Femur (tissue), 1 donor: Measurements from ENCODE around the gene SMCO3.

Source experiments
- DNase-seq: peaks from one replicate; pipeline ENCODE4 v3.0.0-alpha.2; 2017

Gene SMCO3

DNA sequence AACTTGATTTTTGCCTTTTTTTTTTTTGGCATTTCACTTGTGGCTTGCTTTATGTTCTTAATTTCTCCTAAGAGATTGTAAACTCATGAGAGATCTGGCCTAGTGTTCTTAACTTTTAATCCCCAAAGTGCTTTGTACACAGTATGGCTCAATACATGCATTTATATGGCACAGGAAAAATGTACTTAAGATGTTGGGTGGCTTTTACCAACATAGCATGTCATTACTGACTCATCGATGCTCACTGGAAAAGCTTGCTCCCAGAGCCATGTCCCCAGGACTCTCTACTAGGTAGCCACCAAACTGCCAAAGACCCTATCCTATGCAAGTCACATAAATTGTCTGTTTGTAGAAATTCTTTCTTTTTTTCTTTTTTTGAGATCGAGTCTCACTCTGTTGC is 13.1 kb upstream of the SMCO3 start:
- no peak for DNase-seq

DNA sequence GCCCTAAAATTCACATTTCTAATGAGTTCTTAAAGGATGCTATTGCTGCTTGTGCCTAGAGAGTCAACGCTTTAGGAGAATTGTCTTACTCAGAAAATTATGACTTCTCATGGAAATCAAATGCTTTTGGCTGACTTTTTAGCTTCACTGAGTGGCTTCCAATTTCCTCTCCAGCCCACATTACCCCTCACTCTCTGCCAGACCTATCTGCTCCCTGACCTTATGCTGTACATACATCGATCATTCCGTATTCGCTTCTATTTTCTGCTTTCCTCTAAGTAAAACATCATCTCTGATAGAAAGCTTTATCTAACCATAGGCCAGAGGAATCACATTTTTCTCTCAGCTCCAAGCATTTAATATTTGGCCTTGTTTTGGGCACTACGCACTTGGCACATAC is 12.5 kb upstream of the SMCO3 start:
- DNase-seq, result no peak

DNA sequence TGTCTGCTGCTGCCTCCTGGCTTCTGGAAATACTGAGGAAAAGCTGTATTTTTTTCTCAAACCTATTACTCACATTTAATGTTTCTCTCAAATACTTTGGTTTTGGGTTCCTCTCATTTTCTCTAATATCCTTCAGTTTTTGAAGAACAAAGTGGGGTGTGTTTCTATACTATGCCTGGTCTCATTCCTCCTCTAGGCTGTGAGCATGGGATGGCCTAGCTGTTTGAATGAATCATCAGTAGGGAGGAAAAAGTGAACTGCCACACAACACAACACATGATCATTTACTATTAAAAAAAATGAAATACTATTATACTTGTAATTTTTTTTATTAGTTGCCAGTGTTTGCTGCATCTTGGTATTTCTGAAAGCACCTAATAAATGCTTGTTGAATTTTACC is 11.3 kb upstream of the SMCO3 start:
- no peak for DNase-seq

DNA sequence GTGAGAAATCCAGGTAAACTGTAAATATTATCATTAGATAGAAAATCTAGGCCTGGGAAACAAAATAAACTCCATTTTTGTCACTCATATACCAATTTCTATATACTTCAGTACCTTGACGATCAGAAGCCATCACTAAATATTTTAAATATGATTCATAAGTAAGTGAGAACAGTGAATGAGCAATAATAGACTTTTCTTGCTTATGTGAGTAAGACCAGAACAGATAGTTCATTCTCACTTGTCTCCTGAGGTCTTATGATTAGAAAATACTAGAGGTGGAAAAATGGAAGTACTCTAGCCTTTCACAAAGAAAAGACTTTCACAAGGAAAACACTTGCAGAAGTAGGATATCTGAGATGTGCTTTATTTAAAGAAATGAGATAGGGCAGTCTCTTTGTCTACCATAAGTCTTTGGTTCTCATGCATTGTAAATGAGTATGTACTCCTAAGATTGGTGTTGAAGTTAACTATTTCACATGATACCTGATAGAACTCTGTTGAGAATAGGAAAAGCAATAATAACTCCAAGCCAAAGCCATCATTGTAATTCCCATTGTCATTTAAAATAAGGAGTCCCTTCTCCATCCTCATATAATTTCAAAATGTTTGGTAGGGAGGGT is 10.1 kb upstream of the SMCO3 start:
- DNase-seq, result no peak

GRCh38 chr12:14811486-14811885 is 2.5 kb downstream of the SMCO3 start:
- no peak for DNase-seq

DNA sequence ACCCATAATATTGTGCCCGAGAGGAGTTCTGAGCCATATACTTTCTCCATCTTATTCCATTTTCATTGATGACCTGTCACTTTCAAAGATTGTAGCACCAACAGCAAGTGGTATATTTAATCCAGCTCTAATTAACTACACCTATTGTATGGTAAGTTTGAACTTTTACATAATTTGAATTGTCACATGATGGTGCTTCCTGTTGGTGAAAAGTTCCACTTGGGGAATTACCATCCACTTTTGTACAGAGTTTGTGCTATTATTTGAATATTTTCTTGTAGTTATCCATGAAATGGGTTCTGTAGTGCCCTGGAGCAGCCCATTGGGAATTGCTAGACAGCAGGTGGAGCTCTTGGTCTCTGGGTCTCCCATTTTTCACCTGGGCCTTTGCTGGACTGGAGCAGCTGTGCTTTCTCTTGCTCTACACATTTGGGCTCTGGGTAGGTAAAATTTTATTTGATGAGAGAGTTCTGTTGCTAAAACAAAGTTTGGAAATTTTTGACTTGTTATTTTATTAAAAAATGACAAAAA is 3.0 kb downstream of the SMCO3 start:
- DNase-seq, result no peak

DNA sequence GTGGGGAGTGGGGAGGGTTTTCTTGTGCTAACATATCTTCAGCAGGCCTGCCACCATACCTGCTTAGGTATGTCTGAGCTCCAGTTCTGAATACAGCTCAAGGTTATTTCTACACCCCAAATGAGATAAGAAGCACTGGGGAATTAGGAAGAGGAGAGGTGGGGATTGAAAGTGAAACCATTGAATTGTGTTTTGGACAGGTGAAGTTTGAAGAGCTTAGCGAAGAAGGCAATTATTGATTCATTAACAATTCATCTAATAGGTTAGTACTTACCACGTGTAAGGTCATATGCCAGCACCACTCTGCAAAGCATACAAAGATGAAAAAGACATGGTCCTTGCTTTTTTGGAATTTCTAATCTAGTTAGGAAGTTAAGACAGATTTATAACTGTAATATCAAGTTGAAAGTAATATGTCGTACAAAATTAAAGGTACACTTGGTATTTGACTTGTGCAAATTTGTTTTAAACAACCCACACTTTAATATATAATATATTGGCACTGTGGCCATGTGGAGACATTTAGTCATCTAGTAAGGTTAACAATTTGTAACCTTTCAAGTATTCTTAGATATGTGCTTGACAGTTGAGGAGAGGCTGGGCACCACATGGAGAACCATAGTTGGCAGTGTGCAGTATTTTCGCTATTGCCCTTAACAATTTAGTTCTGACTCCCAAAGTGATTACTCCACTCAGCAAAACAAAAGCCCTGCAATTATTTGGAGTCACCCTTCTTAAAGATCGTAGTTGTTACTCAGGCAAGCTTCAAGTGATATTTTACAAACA is 3.6 kb downstream of the SMCO3 start:
- DNase-seq, result no peak

- no peak for DNase-seq
Observed at GRCh38 chr12:14803830-14804160, 10.2 kb downstream of the SMCO3 start.

DNA sequence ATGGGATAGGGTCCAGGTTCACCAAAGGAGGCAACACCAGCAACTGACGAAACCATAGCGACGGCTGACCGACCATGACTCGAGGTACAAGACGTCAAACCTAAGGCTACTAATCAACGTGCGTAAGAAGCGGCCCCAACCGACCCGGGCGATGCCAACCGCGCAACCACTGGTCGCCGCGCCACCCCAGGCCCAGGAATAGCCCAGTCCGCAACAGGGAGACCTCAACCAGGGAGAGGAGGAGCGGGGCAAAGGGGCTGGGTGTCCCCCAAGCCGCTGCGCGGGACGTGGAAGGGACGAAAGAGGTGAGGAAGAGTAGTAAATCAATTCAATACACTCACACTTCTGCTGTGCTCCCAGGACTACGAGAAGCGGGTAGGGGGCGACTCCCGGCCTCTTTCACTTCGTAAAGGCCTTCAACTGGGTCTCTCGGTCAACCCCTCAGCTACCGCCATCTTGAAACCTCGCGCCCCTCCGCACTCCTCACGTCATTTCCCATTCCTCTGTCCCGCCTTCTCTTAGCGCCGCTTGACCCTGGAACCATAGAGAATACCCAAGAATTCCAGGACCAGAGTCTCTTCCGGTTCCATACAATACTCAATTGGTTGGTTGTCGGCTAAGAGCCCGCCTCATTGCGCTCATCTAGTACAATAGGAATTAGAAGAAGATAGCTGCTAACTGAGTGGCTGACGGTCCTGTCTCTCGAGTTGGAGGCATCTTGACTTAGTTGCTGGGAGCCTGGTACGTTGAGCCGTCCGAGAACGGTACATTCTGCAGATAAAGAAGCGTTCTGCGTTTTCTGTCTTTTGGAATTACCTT is 10.8 kb downstream of the SMCO3 start, which contains the start of the genes C12orf60 and WBP11:
TSS of gene C12orf60 (plus strand) at position 660 of the 819 bp plus-strand sequence. CDS start 19,266 bp downstream, outside the sequence.
TSS of gene WBP11 (minus strand) at position 468 of the 819 bp plus-strand sequence. CDS start 2,095 bp downstream, outside the sequence.
- DNase-seq, result peak; percentile 98

GRCh38 chr12:14802721-14803010 is 11.3 kb downstream of the SMCO3 start:
- DNase-seq, result no peak

GRCh38 chr12:14802247-14802646 is 11.7 kb downstream of the SMCO3 start:
- DNase-seq, result no peak

- DNase-seq, result no peak
Observed at GRCh38 chr12:14795028-14795448, 18.9 kb downstream of the SMCO3 start.

DNA sequence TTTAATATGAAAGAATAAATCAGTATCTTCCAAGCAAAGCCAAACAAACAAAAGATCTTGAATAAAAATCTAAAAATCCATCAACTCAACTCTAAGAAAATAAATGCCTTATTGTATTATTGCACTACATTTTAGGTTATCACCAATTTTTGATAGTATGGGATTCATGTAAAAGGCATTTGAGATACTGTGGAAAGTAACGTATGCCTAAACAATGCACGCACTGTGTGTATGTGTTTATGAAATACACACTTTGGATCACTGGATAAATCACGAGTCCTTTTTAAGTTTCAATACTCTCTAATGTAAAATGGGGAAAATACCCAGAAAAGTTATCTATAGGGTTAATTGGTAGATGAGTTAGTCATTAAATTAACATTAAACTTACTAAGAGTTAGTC is 28.4 kb downstream of the SMCO3 start:
- DNase-seq, result no peak

DNA sequence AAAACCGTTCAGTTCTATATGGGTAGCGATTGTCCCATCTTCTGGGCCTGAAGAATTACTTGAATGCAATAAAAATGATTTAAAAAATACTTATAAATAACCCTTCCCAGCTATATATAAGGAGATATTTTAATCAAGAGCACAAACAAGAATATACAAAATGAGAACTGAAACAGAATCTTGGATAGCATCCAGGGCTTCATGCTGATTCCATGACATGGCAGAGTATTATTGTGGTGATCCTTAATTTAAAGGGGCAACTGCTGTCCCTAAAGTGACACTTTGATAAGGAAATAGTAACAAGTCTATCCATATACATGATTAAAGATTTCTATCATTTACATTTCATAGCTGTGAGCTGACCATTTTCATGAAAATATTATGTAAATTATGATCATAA is 29.5 kb downstream of the SMCO3 start:
- no peak for DNase-seq

DNA sequence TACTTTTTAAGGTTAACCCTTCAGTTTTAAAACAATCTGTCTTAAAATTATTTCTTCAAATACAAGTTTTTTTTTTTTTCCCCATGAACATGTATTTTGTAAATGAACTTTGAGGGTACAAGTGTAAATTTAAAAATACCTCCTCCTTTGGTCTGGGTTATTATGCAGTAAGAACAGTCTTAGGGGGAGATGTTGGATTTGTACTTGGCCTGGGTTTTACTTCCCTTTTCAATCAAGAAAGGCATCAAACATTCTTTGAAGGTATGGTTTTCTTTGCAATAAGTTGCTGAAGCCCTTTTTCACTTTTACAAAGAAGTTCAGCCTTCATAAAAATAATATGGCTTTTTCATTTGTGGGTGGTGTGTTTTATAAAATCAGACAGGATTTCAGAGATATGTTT is 31.2 kb downstream of the SMCO3 start:
- DNase-seq, result no peak

DNA sequence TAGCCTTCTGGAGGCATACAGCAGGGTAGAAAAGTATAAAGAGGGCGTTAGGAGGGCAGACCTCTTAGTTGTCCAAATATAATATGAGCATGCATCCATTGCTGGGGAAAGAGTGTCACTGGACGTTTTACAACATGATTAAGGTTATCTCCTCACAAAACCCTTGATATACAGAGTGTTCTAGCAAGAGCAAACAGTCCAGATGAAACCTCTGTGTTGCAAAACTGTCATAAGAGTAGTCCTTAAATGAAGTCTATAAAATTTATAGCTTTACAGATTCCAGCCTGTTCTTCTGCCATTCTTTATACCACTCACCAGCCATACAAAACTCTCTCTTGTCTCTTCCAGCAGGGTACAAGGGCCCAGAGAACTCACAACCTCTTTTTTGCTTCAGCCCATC is 32.4 kb downstream of the SMCO3 start:
- DNase-seq, result no peak

DNA sequence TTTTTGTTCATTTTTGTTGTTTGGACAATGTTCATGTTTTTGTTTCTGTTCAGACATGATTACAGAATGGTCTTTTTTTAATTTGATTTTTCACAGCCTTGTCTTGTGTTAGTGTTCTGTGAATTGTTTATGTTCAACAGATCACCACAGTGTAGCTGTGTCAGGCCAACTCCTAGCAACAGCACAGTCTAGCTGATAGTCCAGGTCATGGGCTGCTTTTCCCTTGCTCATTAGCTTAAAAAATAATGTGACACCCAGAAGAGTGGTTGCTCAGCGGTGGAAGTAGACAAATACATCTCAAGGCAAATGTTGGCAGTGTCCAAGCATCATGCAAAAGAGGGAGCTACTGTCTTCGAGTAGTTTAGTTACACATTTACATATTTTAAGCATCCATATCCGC is 33.1 kb downstream of the SMCO3 start:
- no peak for DNase-seq

DNA sequence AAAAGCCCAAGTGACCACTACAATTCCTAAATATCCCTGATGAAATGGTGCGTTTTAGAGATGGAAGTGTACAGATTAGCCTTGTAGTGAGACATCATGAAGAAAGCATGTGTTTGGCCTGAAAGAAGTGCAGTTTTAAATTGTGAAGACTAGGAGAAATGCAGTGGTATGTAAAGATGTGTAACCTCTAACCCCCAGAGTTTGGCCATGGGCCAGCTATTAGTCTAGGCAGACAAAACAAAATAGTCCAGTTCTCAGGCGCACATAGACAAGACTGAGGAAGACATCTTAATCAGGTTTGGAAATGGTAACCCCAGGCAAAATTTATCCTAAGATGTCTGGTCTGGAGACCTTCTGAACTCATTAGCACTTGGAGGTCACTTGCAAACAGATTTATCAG is 34.1 kb downstream of the SMCO3 start:
- DNase-seq, result no peak

DNA sequence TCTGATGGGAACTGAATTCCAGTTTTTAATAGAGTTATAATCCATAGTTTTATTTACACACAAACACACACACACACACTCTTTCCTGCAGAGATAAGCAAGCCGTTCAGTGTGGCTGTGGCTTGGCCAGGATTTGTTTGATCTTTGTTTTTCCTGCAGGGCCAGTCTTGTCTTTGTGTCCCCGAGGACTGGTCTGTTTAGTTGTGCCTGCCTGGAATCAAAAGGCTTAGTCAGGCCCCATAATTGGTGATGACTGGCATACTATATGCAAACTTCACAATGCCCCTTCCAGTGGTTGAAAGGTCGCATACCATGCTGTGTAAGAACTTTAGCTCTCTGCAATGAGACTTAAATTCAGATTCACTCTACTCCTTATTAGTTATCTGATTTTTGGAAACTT is 36.7 kb downstream of the SMCO3 start:
- DNase-seq, result no peak

GRCh38 chr12:14776236-14776961 is 37.6 kb downstream of the SMCO3 start:
- DNase-seq, result no peak

GRCh38 chr12:14775636-14775980 is 38.4 kb downstream of the SMCO3 start:
- no peak for DNase-seq

DNA sequence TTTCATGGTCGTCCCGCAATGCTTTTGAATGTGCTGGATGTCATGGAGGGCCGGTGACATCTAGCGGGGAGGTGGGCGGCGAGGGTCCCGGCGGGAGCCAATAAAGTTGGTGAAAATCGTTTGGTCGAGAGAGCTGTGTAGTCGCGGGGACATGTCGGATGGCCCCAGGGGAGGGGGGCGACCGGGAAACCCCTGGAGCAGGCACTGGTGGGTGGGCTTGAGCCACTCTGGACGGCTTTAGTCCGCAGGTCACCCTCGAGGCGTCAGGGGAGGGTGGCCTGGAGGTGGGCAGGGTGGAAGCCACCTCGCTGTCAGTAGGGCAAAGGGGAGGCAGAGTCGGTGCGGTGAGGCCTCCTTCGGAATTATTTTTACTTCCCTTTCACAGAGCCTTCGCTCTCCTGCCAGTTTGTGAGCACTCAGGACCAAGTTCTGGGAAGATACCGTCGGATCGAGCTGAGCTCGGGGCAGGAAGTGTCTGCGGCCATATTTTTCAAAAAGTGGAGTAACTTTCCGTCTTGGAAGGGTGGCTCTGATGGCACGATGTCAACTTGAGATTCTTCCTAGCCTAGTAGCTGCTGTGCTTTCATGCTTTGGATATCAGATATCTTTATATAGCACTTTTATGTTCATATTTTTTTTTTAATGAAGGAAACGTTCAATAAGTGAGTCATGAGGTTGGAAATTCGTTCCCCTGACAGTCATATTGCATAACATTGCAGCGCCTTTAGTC is 38.9 kb downstream of the SMCO3 start:
- peak; percentile 70 for DNase-seq
